IPS DF 6.9 (cell line): Measurements from ENCODE around the gene TRPV5.

ENCODE experiments used
- DNase-seq: peaks from one replicate; pipeline ENCODE4 v3.0.0-alpha.2; 2013; ENCODE audit warnings: low read depth, low spot score
- H3K27ac ChIP-seq: one replicate; pipeline ENCODE4 v1.5.1; 2013; ENCODE audit warnings: low read length, control low read depth
- H3K27me3 ChIP-seq: 2 replicates; pipeline ENCODE4 v1.6.1; 2013; ENCODE audit warnings: mild to moderate bottlenecking, low read length; ENCODE audit not compliant: control insufficient read depth, insufficient read depth
- H3K36me3 ChIP-seq: 2 replicates; pipeline ENCODE4 v1.6.1; 2013; ENCODE audit warnings: low read length; ENCODE audit not compliant: control insufficient read depth, insufficient read depth
- H3K4me1 ChIP-seq: 2 replicates; pipeline ENCODE4 v1.6.1; 2013; ENCODE audit warnings: low read length; ENCODE audit not compliant: control insufficient read depth, insufficient read depth
- H3K4me3 ChIP-seq: 2 replicates; pipeline ENCODE4 v1.5.1; 2013; ENCODE audit warnings: mild to moderate bottlenecking, low read length
- H3K9me3 ChIP-seq: 2 replicates; pipeline ENCODE4 v1.6.1; 2013; ENCODE audit warnings: low read length, inconsistent platforms; ENCODE audit not compliant: control insufficient read depth, insufficient read depth
- WGBS: extraction: QIAGEN DNeasy Blood & Tissue Kit; methylation state at CpG from one replicate; pipeline ENCODE4 v1.1.7; 2013; ENCODE audit warnings: mixed read lengths, missing lambda C conversion rate; ENCODE audit not compliant: insufficient read length, insufficient coverage; 5-methylcytosine and 5-hydroxymethylcytosine counted together

The TRPV5 gene

DNA sequence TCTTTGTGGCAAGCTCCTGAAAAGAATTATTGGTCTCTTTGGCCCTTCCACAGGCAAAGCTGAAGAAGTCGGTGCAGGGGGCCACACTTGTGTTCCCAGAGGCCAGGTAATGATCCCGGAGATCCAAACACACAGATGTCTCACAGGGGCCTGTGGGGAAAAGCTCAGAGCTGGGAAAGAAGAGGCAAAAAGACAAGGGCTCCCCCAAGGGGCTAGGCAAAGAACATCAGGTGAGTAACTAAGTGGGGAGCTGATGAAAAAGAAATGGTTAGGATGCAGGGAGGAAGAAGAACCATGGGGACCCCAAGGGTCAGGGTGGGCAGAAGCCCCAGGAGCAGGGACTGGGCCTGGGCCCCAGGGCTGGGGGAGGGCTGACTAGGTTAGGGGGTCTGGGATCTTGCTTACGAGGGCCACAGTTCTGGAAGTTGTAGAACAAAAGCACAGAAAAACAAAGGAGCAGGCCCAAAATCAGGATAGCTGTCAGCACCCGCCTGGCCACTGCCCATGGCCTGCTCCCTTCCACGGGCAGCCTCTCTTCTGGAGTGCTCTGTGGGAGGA lies 27.5 kb upstream of the TRPV5 start:
- Histone ChIP-seq H3K4me1 (peaks cover 4% of the 10 kb centered on the region; the same call in 1 of the 2 replicates), H3K4me3 (no peak overlapping the region), H3K36me3 (no peaks in the 10 kb centered on the region), H3K27ac (no peak overlapping the region), H3K9me3 (no peaks in the 10 kb centered on the region), H3K27me3 (no peaks in the 10 kb centered on the region)
- no CpG with 5 or more reads among the region's 5 CpGs for WGBS
- no peak for DNase-seq

GRCh38 chr7:142959202-142959601 lies 25.7 kb upstream of the TRPV5 start:
- H3K27me3 ChIP-seq: no peaks in the 10 kb centered on the region
- no peaks in the 10 kb centered on the region; the same call in 1 of the 2 replicates for H3K9me3 ChIP-seq
- DNase-seq: no peak
- no peaks in the 10 kb centered on the region for H3K36me3 ChIP-seq
- no peak overlapping the region for H3K4me3 ChIP-seq
- H3K27ac ChIP-seq: no peak overlapping the region
- peaks cover 4% of the 10 kb centered on the region; the same call in 1 of the 2 replicates for H3K4me1 ChIP-seq

DNA sequence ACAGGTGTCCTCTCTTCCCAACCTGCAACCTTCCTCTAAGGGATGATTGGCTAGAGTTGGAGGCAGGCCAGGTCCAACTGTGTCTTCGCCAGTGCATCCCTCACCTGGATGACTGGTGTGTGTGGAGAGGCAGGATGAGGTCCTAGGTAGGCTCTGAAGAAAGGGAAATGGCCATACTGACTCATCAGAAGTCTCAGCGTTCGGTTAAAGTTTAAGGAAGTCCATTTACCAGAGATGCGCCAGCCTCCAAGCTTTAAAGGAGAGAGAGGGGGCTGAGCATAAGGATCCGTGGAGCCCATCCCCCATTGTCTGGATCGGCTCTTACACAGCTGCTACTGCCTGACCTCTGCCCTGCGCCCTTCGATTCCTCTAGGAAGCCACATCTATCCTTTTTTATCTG lies 24.2 kb upstream of the TRPV5 start:
- no peaks in the 10 kb centered on the region for H3K36me3 ChIP-seq
- no peaks in the 10 kb centered on the region; the same call in 1 of the 2 replicates for H3K9me3 ChIP-seq
- no peak overlapping the region for H3K27ac ChIP-seq
- DNase-seq: no peak
- H3K4me3 ChIP-seq: no peak overlapping the region
- H3K27me3 ChIP-seq: no peaks in the 10 kb centered on the region
- no CpG with 5 or more reads among the region's 8 CpGs for WGBS
- H3K4me1 ChIP-seq: peaks cover 4% of the 10 kb centered on the region; the same call in 1 of the 2 replicates

DNA sequence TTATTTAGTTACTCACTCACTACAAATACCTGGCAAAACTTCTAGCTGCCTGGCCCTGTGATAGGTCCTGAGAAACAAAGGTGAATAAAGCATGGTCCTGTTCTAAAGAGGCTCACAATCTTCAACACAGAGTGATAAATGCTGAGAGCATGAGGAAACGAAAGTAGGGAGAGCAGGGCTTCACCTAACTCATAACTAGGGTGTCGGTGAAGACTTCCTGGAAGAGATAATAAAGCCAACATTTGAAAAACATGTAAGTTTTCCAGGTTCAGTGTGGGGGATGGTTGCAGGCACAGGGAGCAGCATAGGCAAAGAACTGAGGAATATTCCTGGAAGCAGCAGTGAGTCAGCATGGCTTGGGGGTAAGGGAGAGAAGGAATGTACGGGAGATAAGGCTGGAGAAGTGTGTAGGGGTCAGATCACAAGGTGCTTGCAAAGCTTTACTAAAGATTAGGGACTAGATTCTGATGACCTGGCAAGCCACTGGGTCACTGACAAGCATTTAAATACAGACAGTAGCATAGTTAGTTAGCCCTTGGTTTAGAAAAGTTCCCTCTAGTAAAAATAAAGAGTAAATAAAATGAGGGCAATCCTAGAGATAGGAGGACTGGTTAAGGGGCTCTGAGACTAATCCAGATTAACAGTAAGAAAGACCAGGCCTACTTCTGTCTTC lies 23.5 kb upstream of the TRPV5 start:
- no CpG with 5 or more reads among the region's 3 CpGs for WGBS
- Histone ChIP-seq H3K36me3 (no peaks in the 10 kb centered on the region), H3K27ac (no peak overlapping the region), H3K27me3 (no peaks in the 10 kb centered on the region), H3K4me3 (no peak overlapping the region), H3K4me1 (peaks cover 2% of the 10 kb centered on the region; the same call in 1 of the 2 replicates), H3K9me3 (no peaks in the 10 kb centered on the region; the same call in 1 of the 2 replicates)
- DNase-seq: no peak

DNA sequence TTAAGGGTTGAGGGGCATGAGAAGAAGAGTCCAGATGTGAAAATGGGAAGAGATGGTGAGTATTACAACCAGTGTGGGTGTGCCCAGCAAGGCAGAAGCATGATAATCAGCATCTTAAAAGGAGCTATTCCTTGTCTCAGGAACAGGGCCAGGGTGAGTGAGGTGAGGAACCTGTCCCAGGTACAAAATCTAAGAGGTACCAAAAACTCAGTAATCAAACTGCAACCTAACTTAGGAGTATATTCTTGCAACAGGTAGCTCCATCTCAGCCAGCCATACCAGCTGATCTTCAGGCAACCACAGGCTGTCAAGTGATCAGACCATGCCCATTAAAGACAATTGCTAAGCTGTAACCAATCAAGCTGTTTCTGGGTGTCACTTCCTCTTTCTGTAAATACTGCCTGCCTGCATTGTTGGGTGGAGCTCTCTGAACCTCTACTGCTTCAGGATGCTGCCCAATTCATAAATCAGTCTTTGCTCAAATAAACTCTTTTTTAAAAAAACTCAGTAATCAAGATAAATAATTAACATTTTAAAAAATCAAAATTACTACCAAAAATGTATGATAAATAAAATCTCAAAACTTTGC lies 21.2 kb upstream of the TRPV5 start:
- Histone ChIP-seq H3K36me3 (no peaks in the 10 kb centered on the region), H3K4me3 (no peak overlapping the region), H3K27me3 (no peaks in the 10 kb centered on the region), H3K9me3 (no peaks in the 10 kb centered on the region; the same call in 1 of the 2 replicates), H3K27ac (no peak overlapping the region), H3K4me1 (no peaks in the 10 kb centered on the region)
- no peak for DNase-seq

GRCh38 chr7:142950235-142950634 lies 16.7 kb upstream of the TRPV5 start:
- no peaks in the 10 kb centered on the region for H3K36me3 ChIP-seq
- H3K9me3 ChIP-seq: no peaks in the 10 kb centered on the region; the same call in 1 of the 2 replicates
- no peak overlapping the region for H3K27ac ChIP-seq
- H3K27me3 ChIP-seq: no peaks in the 10 kb centered on the region
- no peak for DNase-seq
- H3K4me3 ChIP-seq: no peak overlapping the region
- H3K4me1 ChIP-seq: no peaks in the 10 kb centered on the region

DNA sequence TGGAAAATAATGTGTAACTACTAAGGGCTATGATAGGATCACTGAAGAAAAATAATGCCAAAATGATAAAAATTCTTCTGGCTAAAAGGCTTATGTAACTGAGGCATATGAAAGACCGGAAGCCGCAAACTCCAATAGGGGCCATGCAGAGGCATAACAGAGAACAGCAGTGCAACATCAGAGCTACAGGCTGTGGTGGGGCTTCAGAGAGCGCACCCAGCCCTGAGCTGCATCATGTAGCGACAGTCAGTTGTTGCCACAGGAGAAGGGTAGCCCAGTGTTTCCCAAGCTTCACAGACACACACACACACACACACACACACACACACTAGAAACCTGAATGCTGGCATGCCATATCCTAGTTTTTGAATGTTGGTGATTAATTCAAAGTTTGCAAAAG lies 15.1 kb upstream of the TRPV5 start:
- WGBS: no CpG with 5 or more reads among the region's 4 CpGs
- no peak overlapping the region for H3K4me3 ChIP-seq
- H3K4me1 ChIP-seq: no peaks in the 10 kb centered on the region
- H3K27me3 ChIP-seq: no peaks in the 10 kb centered on the region
- no peak for DNase-seq
- H3K27ac ChIP-seq: no peak overlapping the region
- H3K9me3 ChIP-seq: no peaks in the 10 kb centered on the region
- H3K36me3 ChIP-seq: no peaks in the 10 kb centered on the region

DNA sequence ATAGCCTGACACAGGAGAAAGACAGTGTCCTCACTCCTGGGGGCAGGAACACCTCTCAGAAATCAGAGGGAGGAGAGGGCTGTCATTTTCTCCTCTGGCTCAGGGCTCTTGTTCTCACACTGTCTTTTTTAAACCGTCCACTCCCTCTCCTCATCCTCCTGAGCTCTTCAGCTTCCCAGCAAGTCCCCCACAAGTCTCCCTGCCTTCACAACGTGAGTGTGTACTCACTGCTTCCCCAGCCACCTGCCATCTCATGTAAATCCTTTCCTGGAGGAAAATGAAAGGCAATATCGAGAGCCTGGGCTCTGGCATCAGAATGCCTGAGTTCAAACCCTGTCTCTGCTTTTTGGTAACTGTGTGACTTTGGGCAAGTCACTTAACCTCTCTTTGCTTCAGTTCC lies 11.5 kb upstream of the TRPV5 start:
- H3K9me3 ChIP-seq: no peaks in the 10 kb centered on the region
- no peaks in the 10 kb centered on the region for H3K36me3 ChIP-seq
- H3K27ac ChIP-seq: no peak overlapping the region
- no CpG with 5 or more reads among the region's 3 CpGs for WGBS
- H3K27me3 ChIP-seq: no peaks in the 10 kb centered on the region
- DNase-seq: no peak
- H3K4me1 ChIP-seq: no peaks in the 10 kb centered on the region
- no peak overlapping the region for H3K4me3 ChIP-seq

DNA sequence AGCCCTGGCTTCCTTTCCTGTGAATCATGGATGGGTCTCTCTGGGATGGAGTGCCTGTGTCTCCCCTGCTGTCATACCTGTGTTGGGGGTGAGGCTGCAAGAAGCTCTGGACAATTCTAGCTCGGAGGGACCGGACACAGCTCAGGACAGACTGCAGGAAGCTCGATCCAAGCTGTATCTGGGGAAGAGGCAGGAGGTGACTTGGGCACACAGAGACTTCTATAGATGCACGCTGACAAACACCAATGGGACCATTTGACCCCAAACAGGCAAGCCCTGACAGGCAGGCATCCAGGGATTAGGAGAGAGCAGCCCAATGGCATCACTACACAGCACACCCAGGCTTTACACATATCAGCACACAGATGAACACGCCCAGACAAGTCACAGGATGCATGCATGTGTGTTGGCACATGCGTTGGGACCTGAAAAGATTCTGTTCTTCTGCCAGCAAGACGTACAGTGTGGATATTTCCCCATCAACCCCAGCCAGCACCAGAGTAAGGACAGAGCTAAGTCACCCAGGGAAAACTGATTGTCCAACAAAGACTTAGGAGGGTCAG lies 10.2 kb upstream of the TRPV5 start:
- no peak for DNase-seq
- Histone ChIP-seq H3K4me1 (no peaks in the 10 kb centered on the region; the same call in 1 of the 2 replicates), H3K4me3 (no peak overlapping the region), H3K27ac (no peak overlapping the region), H3K9me3 (no peaks in the 10 kb centered on the region), H3K36me3 (no peaks in the 10 kb centered on the region), H3K27me3 (no peaks in the 10 kb centered on the region)
- WGBS: no CpG with 5 or more reads among the region's 7 CpGs

- H3K4me1 ChIP-seq: no peaks in the 10 kb centered on the region; the same call in 1 of the 2 replicates
- no peak for DNase-seq
- H3K36me3 ChIP-seq: no peaks in the 10 kb centered on the region
- no peak overlapping the region for H3K4me3 ChIP-seq
- no peaks in the 10 kb centered on the region for H3K27me3 ChIP-seq
- H3K9me3 ChIP-seq: no peaks in the 10 kb centered on the region
- whole genome bisulfite sequencing: no CpG with 5 or more reads among the region's 6 CpGs
- no peak overlapping the region for H3K27ac ChIP-seq
Measured at GRCh38 chr7:142942746-142943145, 9.2 kb upstream of the TRPV5 start.
